ENCODE results near the gene GJA10. TPM values are rescaled to one million over a fixed set of nuclear protein-coding genes. Genes with fewer than 3 reads are reported as not detected.

Gene GJA10
- polyA plus RNA-seq, 1 donor: not detected

GRCh38 chr6:89930789-89931188 lies 36.5 kb downstream of the GJA10 start:
- WGBS (ENCODE audit: insufficient coverage, low lambda C conversion rate): no CpG with 5 or more reads among the region's 5 CpGs
- Histone ChIP-seq H3K36me3 (ENCODE audit: control insufficient read depth, insufficient read depth, low read length) (peaks cover 4% of the 10 kb centered on the region), H3K9me3 (ENCODE audit: control insufficient read depth, low read depth, low read length) (no peaks in the 10 kb centered on the region), H3K4me1 (ENCODE audit: control insufficient read depth, insufficient read depth, low read length) (no peaks in the 10 kb centered on the region), H3K4me3 (ENCODE audit: low read length) (no peak overlapping the region), H3K27ac (ENCODE audit: low read length) (no peak overlapping the region), H3K27me3 (ENCODE audit: control insufficient read depth, insufficient read depth, low read length) (no peaks in the 10 kb centered on the region)
- no peak for DNase-seq

GRCh38 chr6:89932245-89932802 lies 38.1 kb downstream of the GJA10 start:
- Histone ChIP-seq H3K4me3 (ENCODE audit: low read length) (no peak overlapping the region), H3K9me3 (ENCODE audit: control insufficient read depth, low read depth, low read length) (no peaks in the 10 kb centered on the region), H3K27me3 (ENCODE audit: control insufficient read depth, insufficient read depth, low read length) (no peaks in the 10 kb centered on the region), H3K36me3 (ENCODE audit: control insufficient read depth, insufficient read depth, low read length) (peaks cover 4% of the 10 kb centered on the region), H3K27ac (ENCODE audit: low read length) (no peak overlapping the region), H3K4me1 (ENCODE audit: control insufficient read depth, insufficient read depth, low read length) (no peaks in the 10 kb centered on the region)
- WGBS (ENCODE audit: insufficient coverage, low lambda C conversion rate): 80% methylated on average over 1 of the region's 22 CpGs
- DNase-seq: no peak

- DNase-seq: no peak
- H3K36me3 ChIP-seq (ENCODE audit: control insufficient read depth, insufficient read depth, low read length): peaks cover 4% of the 10 kb centered on the region
- 88% methylated on average over 6 of the region's 19 CpGs for WGBS (ENCODE audit: insufficient coverage, low lambda C conversion rate)
- no peaks in the 10 kb centered on the region for H3K27me3 ChIP-seq (ENCODE audit: control insufficient read depth, insufficient read depth, low read length)
- no peak overlapping the region for H3K4me3 ChIP-seq (ENCODE audit: low read length)
- no peak overlapping the region for H3K27ac ChIP-seq (ENCODE audit: low read length)
- H3K4me1 ChIP-seq (ENCODE audit: control insufficient read depth, insufficient read depth, low read length): no peaks in the 10 kb centered on the region
- H3K9me3 ChIP-seq (ENCODE audit: control insufficient read depth, low read depth, low read length): no peaks in the 10 kb centered on the region
These were observed 40.6 kb downstream of the GJA10 start for GRCh38 chr6:89934685-89935366.

DNA sequence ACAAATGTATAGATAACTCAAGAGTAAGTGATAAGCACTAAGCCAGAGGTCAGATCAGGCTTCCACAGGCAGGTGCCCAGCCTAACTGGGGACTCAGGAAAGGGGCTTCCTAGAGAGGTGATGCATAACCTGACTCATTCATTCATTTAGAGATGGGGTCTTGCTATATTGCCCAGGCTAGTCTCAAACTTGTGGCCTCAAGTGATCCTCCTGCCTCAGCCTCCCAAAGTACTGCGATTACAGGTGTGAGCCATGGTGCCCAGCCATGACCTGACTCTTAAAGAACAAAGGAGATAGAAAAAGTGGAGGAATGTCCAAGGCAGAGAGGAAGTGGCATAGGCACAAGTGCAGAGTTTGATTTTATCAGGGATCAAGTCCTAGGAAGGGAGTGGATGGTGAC lies 41.9 kb downstream of the GJA10 start:
- H3K4me1 ChIP-seq (ENCODE audit: control insufficient read depth, insufficient read depth, low read length): no peaks in the 10 kb centered on the region
- WGBS (ENCODE audit: insufficient coverage, low lambda C conversion rate): 100% methylated on average over 1 of the region's 1 CpG
- no peaks in the 10 kb centered on the region for H3K9me3 ChIP-seq (ENCODE audit: control insufficient read depth, low read depth, low read length)
- H3K27me3 ChIP-seq (ENCODE audit: control insufficient read depth, insufficient read depth, low read length): peaks cover 4% of the 10 kb centered on the region
- H3K36me3 ChIP-seq (ENCODE audit: control insufficient read depth, insufficient read depth, low read length): peaks cover 4% of the 10 kb centered on the region
- DNase-seq: no peak
- no peak overlapping the region for H3K4me3 ChIP-seq (ENCODE audit: low read length)
- no peak overlapping the region for H3K27ac ChIP-seq (ENCODE audit: low read length)

DNA sequence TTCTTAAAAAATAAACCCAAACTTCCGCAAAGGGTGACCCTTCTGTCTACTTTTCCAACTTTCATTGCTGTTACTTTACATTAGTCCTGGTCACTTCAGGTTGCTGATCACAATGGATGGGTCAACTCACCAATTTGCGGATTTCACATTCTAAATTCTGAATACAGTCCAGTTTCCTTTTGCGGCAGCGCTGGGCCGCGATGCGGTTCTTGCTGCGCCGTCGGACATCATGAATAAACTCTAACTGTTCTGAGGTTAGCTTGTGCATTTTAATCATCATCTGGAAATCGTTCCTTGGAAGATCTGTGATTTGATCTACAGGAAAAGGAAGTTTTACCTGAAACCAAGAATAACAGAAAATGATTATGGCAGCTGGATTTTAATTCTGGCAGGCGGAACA lies 43.7 kb downstream of the GJA10 start:
- Histone ChIP-seq H3K4me3 (ENCODE audit: low read length) (no peak overlapping the region), H3K27ac (ENCODE audit: low read length) (no peak overlapping the region), H3K4me1 (ENCODE audit: control insufficient read depth, insufficient read depth, low read length) (no peaks in the 10 kb centered on the region), H3K27me3 (ENCODE audit: control insufficient read depth, insufficient read depth, low read length) (peaks cover 12% of the 10 kb centered on the region), H3K36me3 (ENCODE audit: control insufficient read depth, insufficient read depth, low read length) (no peaks in the 10 kb centered on the region), H3K9me3 (ENCODE audit: control insufficient read depth, low read depth, low read length) (no peaks in the 10 kb centered on the region)
- 95% methylated on average over 9 of the region's 12 CpGs for WGBS (ENCODE audit: insufficient coverage, low lambda C conversion rate)
- no peak for DNase-seq

DNA sequence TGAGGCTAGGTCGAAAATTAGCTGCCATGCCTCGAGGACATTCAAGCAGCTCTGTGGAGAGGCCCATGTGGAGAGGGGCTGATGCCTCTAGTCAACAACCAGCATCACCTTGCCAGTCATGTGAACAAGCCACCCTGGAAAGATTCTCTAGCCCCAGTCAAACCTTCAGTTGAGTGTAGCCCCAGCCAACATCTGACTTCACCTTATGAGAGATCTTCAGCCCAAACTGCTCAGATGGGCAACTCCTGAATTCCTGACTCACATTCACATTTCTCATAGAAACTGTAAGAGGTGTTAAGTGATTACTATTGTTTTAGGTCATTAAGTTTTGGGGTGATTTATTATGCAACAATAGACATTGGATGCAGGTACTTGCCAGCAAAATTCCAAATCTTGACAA lies 44.9 kb downstream of the GJA10 start:
- H3K27ac ChIP-seq (ENCODE audit: low read length): no peak overlapping the region
- no peak for DNase-seq
- no peak overlapping the region for H3K4me3 ChIP-seq (ENCODE audit: low read length)
- H3K27me3 ChIP-seq (ENCODE audit: control insufficient read depth, insufficient read depth, low read length): peaks cover 18% of the 10 kb centered on the region
- no peaks in the 10 kb centered on the region for H3K36me3 ChIP-seq (ENCODE audit: control insufficient read depth, insufficient read depth, low read length)
- no peaks in the 10 kb centered on the region for H3K9me3 ChIP-seq (ENCODE audit: control insufficient read depth, low read depth, low read length)
- WGBS (ENCODE audit: insufficient coverage, low lambda C conversion rate): no CpG with 5 or more reads among the region's 2 CpGs
- no peaks in the 10 kb centered on the region for H3K4me1 ChIP-seq (ENCODE audit: control insufficient read depth, insufficient read depth, low read length)

GRCh38 chr6:89940225-89941027 lies 46.2 kb downstream of the GJA10 start:
- H3K27me3 ChIP-seq (ENCODE audit: control insufficient read depth, insufficient read depth, low read length): peaks cover 21% of the 10 kb centered on the region
- no peak overlapping the region for H3K27ac ChIP-seq (ENCODE audit: low read length)
- no peak overlapping the region for H3K4me3 ChIP-seq (ENCODE audit: low read length)
- H3K9me3 ChIP-seq (ENCODE audit: control insufficient read depth, low read depth, low read length): no peaks in the 10 kb centered on the region
- 0% methylated on average over 1 of the region's 9 CpGs for WGBS (ENCODE audit: insufficient coverage, low lambda C conversion rate)
- no peaks in the 10 kb centered on the region for H3K36me3 ChIP-seq (ENCODE audit: control insufficient read depth, insufficient read depth, low read length)
- H3K4me1 ChIP-seq (ENCODE audit: control insufficient read depth, insufficient read depth, low read length): no peaks in the 10 kb centered on the region
- DNase-seq: peak; percentile 62 to 64

DNA sequence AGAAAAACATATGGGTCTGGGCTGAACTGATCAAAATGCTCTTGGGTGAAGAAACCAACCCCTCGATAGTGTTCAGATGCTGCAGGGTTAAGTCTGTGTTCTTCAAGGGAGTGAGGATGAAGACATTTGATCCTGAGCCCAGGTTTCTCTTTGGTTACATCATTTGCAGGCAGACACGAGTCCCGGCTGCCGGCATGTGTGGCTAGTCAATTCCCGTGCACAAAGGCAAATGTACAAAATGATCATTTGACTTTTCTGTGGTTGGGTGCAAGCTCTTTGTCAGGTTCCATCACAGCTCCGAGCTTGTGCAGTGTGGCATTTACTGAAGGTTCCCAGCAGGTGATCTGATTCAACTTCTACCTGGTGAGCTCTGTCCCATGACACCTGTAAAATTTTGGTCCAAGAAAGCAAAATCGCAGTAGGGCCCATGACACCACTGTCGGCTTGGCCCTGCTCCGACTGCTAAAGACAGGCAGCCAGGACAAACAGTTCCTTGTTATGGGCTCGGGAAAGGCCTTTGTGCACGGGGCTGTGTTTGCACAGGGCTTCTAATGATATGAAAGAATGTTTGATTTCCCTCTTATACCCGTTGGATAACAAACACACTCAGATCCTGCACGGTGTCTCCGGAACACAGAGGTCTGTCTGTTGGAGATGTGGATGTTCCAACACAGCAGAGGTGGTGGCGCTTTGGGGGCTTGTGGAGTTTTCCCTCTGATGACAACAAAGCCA lies 46.9 kb downstream of the GJA10 start:
- peak; percentile 9 to 10 for DNase-seq
- H3K9me3 ChIP-seq (ENCODE audit: control insufficient read depth, low read depth, low read length): no peaks in the 10 kb centered on the region
- no peaks in the 10 kb centered on the region for H3K4me1 ChIP-seq (ENCODE audit: control insufficient read depth, insufficient read depth, low read length)
- no peak overlapping the region for H3K27ac ChIP-seq (ENCODE audit: low read length)
- no CpG with 5 or more reads among the region's 15 CpGs for WGBS (ENCODE audit: insufficient coverage, low lambda C conversion rate)
- peaks cover 21% of the 10 kb centered on the region for H3K27me3 ChIP-seq (ENCODE audit: control insufficient read depth, insufficient read depth, low read length)
- no peak overlapping the region for H3K4me3 ChIP-seq (ENCODE audit: low read length)
- H3K36me3 ChIP-seq (ENCODE audit: control insufficient read depth, insufficient read depth, low read length): no peaks in the 10 kb centered on the region

- H3K27ac ChIP-seq (ENCODE audit: low read length): no peak overlapping the region
- DNase-seq: no peak
- no CpG with 5 or more reads among the region's 6 CpGs for WGBS (ENCODE audit: insufficient coverage, low lambda C conversion rate)
- H3K4me1 ChIP-seq (ENCODE audit: control insufficient read depth, insufficient read depth, low read length): no peaks in the 10 kb centered on the region
- H3K27me3 ChIP-seq (ENCODE audit: control insufficient read depth, insufficient read depth, low read length): peaks cover 21% of the 10 kb centered on the region
- no peak overlapping the region for H3K4me3 ChIP-seq (ENCODE audit: low read length)
- H3K36me3 ChIP-seq (ENCODE audit: control insufficient read depth, insufficient read depth, low read length): no peaks in the 10 kb centered on the region
- no peaks in the 10 kb centered on the region for H3K9me3 ChIP-seq (ENCODE audit: control insufficient read depth, low read depth, low read length)
These were observed 47.7 kb downstream of the GJA10 start for GRCh38 chr6:89941763-89942497.

GRCh38 chr6:89942601-89943000 lies 48.3 kb downstream of the GJA10 start:
- DNase-seq: no peak
- Histone ChIP-seq H3K4me1 (ENCODE audit: control insufficient read depth, insufficient read depth, low read length) (no peaks in the 10 kb centered on the region), H3K36me3 (ENCODE audit: control insufficient read depth, insufficient read depth, low read length) (no peaks in the 10 kb centered on the region), H3K4me3 (ENCODE audit: low read length) (no peak overlapping the region), H3K9me3 (ENCODE audit: control insufficient read depth, low read depth, low read length) (no peaks in the 10 kb centered on the region), H3K27ac (ENCODE audit: low read length) (no peak overlapping the region), H3K27me3 (ENCODE audit: control insufficient read depth, insufficient read depth, low read length) (peaks cover 21% of the 10 kb centered on the region)
- WGBS (ENCODE audit: insufficient coverage, low lambda C conversion rate): no CpG with 5 or more reads among the region's 8 CpGs

Data from large intestine (tissue), 3 donors.